ENCODE results near the gene SLC26A4.

DNA sequence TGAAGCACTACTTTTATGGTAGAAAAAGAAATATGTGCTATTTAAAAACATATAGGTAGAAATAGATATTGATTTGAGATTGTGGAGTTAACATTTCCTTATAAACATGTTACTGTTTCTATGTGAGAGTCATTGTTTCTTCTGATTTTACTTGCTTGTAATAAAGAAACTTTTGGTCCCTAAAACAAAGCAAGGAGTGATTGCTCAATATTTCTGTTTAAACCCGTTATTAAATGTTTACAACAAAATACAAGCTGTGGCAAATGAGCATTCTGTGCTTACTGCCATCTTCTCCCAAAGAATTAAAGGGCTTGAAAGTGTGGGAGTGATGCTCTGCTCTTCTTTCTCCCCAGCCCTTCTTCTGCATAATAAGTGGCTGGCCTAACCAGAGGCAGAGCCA lies 60.7 kb downstream of the SLC26A4 start:
- TF ChIP-seq, protein P1, sequence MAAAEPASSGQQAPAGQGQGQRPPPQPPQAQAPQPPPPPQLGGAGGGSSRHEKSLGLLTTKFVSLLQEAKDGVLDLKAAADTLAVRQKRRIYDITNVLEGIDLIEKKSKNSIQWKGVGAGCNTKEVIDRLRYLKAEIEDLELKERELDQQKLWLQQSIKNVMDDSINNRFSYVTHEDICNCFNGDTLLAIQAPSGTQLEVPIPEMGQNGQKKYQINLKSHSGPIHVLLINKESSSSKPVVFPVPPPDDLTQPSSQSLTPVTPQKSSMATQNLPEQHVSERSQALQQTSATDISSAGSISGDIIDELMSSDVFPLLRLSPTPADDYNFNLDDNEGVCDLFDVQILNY (CRISPR knock-in tag; IDR thresholded peaks at IDR 0.05): no peak
- TF ChIP-seq, protein P2, sequence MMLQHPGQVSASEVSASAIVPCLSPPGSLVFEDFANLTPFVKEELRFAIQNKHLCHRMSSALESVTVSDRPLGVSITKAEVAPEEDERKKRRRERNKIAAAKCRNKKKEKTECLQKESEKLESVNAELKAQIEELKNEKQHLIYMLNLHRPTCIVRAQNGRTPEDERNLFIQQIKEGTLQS (CRISPR knock-in tag; conservative IDR thresholded peaks at IDR 0.05): no peak
- TF ChIP-seq, protein P3, sequence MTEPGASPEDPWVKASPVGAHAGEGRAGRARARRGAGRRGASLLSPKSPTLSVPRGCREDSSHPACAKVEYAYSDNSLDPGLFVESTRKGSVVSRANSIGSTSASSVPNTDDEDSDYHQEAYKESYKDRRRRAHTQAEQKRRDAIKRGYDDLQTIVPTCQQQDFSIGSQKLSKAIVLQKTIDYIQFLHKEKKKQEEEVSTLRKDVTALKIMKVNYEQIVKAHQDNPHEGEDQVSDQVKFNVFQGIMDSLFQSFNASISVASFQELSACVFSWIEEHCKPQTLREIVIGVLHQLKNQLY (CRISPR knock-in tag; IDR thresholded peaks at IDR 0.05): no peak
- no peak for TF ChIP-seq OVOL2 (CRISPR knock-in tag; IDR thresholded peaks at IDR 0.05; ENCODE audit: borderline replicate concordance)
- TF ChIP-seq, protein P4, sequence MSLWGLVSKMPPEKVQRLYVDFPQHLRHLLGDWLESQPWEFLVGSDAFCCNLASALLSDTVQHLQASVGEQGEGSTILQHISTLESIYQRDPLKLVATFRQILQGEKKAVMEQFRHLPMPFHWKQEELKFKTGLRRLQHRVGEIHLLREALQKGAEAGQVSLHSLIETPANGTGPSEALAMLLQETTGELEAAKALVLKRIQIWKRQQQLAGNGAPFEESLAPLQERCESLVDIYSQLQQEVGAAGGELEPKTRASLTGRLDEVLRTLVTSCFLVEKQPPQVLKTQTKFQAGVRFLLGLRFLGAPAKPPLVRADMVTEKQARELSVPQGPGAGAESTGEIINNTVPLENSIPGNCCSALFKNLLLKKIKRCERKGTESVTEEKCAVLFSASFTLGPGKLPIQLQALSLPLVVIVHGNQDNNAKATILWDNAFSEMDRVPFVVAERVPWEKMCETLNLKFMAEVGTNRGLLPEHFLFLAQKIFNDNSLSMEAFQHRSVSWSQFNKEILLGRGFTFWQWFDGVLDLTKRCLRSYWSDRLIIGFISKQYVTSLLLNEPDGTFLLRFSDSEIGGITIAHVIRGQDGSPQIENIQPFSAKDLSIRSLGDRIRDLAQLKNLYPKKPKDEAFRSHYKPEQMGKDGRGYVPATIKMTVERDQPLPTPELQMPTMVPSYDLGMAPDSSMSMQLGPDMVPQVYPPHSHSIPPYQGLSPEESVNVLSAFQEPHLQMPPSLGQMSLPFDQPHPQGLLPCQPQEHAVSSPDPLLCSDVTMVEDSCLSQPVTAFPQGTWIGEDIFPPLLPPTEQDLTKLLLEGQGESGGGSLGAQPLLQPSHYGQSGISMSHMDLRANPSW (CRISPR knock-in tag; conservative IDR thresholded peaks at IDR 0.05; ENCODE audit: low read depth): no peak
- TF ChIP-seq, protein P5, sequence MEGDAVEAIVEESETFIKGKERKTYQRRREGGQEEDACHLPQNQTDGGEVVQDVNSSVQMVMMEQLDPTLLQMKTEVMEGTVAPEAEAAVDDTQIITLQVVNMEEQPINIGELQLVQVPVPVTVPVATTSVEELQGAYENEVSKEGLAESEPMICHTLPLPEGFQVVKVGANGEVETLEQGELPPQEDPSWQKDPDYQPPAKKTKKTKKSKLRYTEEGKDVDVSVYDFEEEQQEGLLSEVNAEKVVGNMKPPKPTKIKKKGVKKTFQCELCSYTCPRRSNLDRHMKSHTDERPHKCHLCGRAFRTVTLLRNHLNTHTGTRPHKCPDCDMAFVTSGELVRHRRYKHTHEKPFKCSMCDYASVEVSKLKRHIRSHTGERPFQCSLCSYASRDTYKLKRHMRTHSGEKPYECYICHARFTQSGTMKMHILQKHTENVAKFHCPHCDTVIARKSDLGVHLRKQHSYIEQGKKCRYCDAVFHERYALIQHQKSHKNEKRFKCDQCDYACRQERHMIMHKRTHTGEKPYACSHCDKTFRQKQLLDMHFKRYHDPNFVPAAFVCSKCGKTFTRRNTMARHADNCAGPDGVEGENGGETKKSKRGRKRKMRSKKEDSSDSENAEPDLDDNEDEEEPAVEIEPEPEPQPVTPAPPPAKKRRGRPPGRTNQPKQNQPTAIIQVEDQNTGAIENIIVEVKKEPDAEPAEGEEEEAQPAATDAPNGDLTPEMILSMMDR (IDR thresholded peaks at IDR 0.05): no peak
- TF ChIP-seq SMAD3 (CRISPR knock-in tag; IDR thresholded peaks at IDR 0.05; ENCODE audit: borderline replicate concordance): no peak
- TF ChIP-seq CBFB (CRISPR knock-in tag; IDR thresholded peaks at IDR 0.05; ENCODE audit: low read depth): no peak
- TF ChIP-seq, protein P6, sequence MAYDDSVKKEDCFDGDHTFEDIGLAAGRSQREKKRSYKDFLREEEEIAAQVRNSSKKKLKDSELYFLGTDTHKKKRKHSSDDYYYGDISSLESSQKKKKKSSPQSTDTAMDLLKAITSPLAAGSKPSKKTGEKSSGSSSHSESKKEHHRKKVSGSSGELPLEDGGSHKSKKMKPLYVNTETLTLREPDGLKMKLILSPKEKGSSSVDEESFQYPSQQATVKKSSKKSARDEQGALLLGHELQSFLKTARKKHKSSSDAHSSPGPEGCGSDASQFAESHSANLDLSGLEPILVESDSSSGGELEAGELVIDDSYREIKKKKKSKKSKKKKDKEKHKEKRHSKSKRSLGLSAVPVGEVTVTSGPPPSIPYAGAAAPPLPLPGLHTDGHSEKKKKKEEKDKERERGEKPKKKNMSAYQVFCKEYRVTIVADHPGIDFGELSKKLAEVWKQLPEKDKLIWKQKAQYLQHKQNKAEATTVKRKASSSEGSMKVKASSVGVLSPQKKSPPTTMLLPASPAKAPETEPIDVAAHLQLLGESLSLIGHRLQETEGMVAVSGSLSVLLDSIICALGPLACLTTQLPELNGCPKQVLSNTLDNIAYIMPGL (CRISPR knock-in tag; IDR thresholded peaks at IDR 0.05): no peak
- no peak for TF ChIP-seq ZNF138 (CRISPR knock-in tag; conservative IDR thresholded peaks at IDR 0.05)
- TF ChIP-seq, protein P7, sequence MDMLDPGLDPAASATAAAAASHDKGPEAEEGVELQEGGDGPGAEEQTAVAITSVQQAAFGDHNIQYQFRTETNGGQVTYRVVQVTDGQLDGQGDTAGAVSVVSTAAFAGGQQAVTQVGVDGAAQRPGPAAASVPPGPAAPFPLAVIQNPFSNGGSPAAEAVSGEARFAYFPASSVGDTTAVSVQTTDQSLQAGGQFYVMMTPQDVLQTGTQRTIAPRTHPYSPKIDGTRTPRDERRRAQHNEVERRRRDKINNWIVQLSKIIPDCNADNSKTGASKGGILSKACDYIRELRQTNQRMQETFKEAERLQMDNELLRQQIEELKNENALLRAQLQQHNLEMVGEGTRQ (CRISPR knock-in tag; IDR thresholded peaks at IDR 0.05): no peak
- no peak for TF ChIP-seq TEAD1 (CRISPR knock-in tag; IDR thresholded peaks at IDR 0.05)

All from WTC11 (cell line).